Transverse colon (tissue), 4 donors: Measurements from ENCODE around the gene PAPPA. TPM values are rescaled to one million over a fixed set of nuclear protein-coding genes. Genes with fewer than 3 reads are reported as not detected.

Experiments
- DNase-seq: peaks from one replicate; pipeline ENCODE4 v3.0.0-alpha.2; 2019
- H3K27ac ChIP-seq, 4 donors: fragments of 200-600 bp; sonication (generic); 2 replicates each; pipeline ENCODE4 v1.5.1; 2016 to 2018; ENCODE audit warnings: inconsistent platforms in 4 of 4
- H3K27me3 ChIP-seq: fragments of 200-600 bp; sonication (generic); 2 replicates; pipeline ENCODE4 v1.5.1; 2017; ENCODE audit warnings: inconsistent platforms
- H3K36me3 ChIP-seq, 4 donors: fragments of 200-600 bp; sonication (generic); 2 replicates each; pipeline ENCODE4 v1.5.1; 2017 to 2019; ENCODE audit warnings: inconsistent platforms in 4 of 4
- H3K4me1 ChIP-seq, 4 donors: fragments of 200-600 bp; sonication (generic); 2 replicates each; pipeline ENCODE4 v1.5.1; 2017 to 2020; ENCODE audit warnings: inconsistent platforms in 4 of 4
- H3K4me3 ChIP-seq, 4 donors: fragments of 200-600 bp; sonication (generic); 1 replicate in 1 of 4; 2 replicates in 3 of 4; pipeline versions ENCODE4 v1.5.1 to v1.6.1; 2017 to 2019; ENCODE audit warnings: inconsistent platforms in 4 of 4
- H3K9me3 ChIP-seq, 2 donors: fragments of 200-600 bp; sonication (generic); 2 replicates each; pipeline ENCODE4 v1.5.1; 2017 to 2019; ENCODE audit warnings: inconsistent platforms in 2 of 2
- CTCF ChIP-seq, 5 experiments: fragments of 200-600 bp in 3 of 5; fragments of 450-650 bp in 2 of 5; sonication (generic) in 3 of 5; IDR thresholded peaks; 1 replicate in 2 of 5; 2 replicates in 3 of 5; pipeline ENCODE4 v1.5.1; 2016 to 2017; ENCODE audit warnings: antibody characterized with exemption in 5 of 5, inconsistent platforms in 3 of 5, mild to moderate bottlenecking in 2 of 5, moderate library complexity in 1 of 5
- EP300 ChIP-seq: sonication (generic); formaldehyde crosslinking; IDR thresholded peaks from one replicate; pipeline ENCODE4 v1.6.1; 2017; ENCODE audit warnings: antibody characterized with exemption, low read depth
- POLR2A ChIP-seq: fragments of 450-650 bp; IDR thresholded peaks from one replicate; pipeline ENCODE4 v1.6.1; 2016; ENCODE audit warnings: antibody characterized with exemption, mild to moderate bottlenecking, moderate library complexity
- POLR2AphosphoS5 ChIP-seq, 3 donors: sonication (generic); formaldehyde crosslinking; IDR thresholded peaks; one replicate each; pipeline ENCODE4 v1.6.1; 2016; ENCODE audit warnings: antibody characterized with exemption in 3 of 3
- WGBS, 2 donors: methylation state at CpG; one replicate each; pipeline ENCODE4 v1.1.5; 2018; ENCODE audit warnings: low coverage in 1 of 2; 5-methylcytosine and 5-hydroxymethylcytosine counted together
- in situ Hi-C, 4 donors: fragments of 200-750 bp; cut with MboI; loops; one replicate each; pipeline versions ENCODE4 v1.15.0 to v1.15.1; 2017; ENCODE audit warnings: low sequenced_read_pairs in 3 of 4, low pct_ligation_motif_present in 1 of 4, low pct_unique_long_range_greater_than_20kb in 1 of 4
- intact Hi-C: fragments of 100-400 bp; cut with DNase I; formaldehyde crosslinking; loops from one replicate; pipeline ENCODE4 v1.15.1; 2023; ENCODE audit warnings: low total_unique reads
- total RNA-seq, 4 donors: library from RNA; depleted of rRNA; stranded (reverse); fragments of >200 nt; gene quantifications; one replicate each; pipeline ENCODE4 v1.1.0, GENCODE V29; 2016

PAPPA gene
- total RNA-seq, 4 donors from 2014 or later, result 0.37 to 4.4 (median 1.4) TPM

GRCh38 chr9:116358251-116358650 lies 204.7 kb downstream of the PAPPA start:
- Histone ChIP-seq H3K27me3 (no peaks in the 10 kb centered on the region), H3K4me3 (no peak overlapping the region), H3K36me3 (no peaks in the 10 kb centered on the region), H3K9me3 (no peaks in the 10 kb centered on the region), H3K4me1 (peaks cover 0 to 7% (median 0%) of the 10 kb centered on the region in 4 donors), H3K27ac (no peak overlapping the region)
- WGBS, 2 donors, result 92% methylated on average over 3 of the region's 3 CpGs; no CpG with 5 or more reads in 1 of the 2 donors
- in situ Hi-C loops, result no loop called here
- TF ChIP-seq CTCF (IDR thresholded peaks at IDR 0.05) (no peak), EP300 (no peak)
- DNase-seq, result no peak
- intact Hi-C loops, result no loop called here

- no peak for DNase-seq
- H3K27me3 ChIP-seq, result no peaks in the 10 kb centered on the region
- intact Hi-C loops (no loop called here), in situ Hi-C loops (no loop called here)
- H3K4me3 ChIP-seq, result no peak overlapping the region
- H3K36me3 ChIP-seq, result no peaks in the 10 kb centered on the region
- no peak for TF ChIP-seq POLR2AphosphoS5 (IDR thresholded peaks at IDR 0.05)
- no peak for TF ChIP-seq POLR2A
- no peak for TF ChIP-seq EP300
- no peak for TF ChIP-seq CTCF (IDR thresholded peaks at IDR 0.05)
- H3K4me1 ChIP-seq, result peaks cover 0 to 6% (median 0%) of the 10 kb centered on the region in 4 donors
- 76% methylated on average over 4 of the region's 4 CpGs; no CpG with 5 or more reads in 1 of the 2 donors for WGBS, 2 donors
- no peak overlapping the region for H3K27ac ChIP-seq
- H3K9me3 ChIP-seq, result no peaks in the 10 kb centered on the region
Observed at GRCh38 chr9:116360016-116360415, 206.4 kb downstream of the PAPPA start.

- no peaks in the 10 kb centered on the region for H3K27me3 ChIP-seq
- TF ChIP-seq CTCF (IDR thresholded peaks at IDR 0.05) (no peak), EP300 (no peak), POLR2AphosphoS5 (IDR thresholded peaks at IDR 0.05) (no peak), POLR2A (no peak)
- peaks cover 0 to 1% (median 0%) of the 10 kb centered on the region in 4 donors for H3K4me1 ChIP-seq
- in situ Hi-C loops, result no loop called here
- H3K36me3 ChIP-seq, result no peaks in the 10 kb centered on the region
- H3K4me3 ChIP-seq, result no peak overlapping the region
- H3K27ac ChIP-seq, result no peak overlapping the region
- H3K9me3 ChIP-seq, result no peaks in the 10 kb centered on the region
- intact Hi-C loops, result no loop called here
- no peak for DNase-seq
- WGBS, 2 donors, result 84 to 86% methylated on average over 1 to 2 of the region's 2 CpGs
Observed at GRCh38 chr9:116360989-116361388, 207.4 kb downstream of the PAPPA start.

GRCh38 chr9:116361547-116361946 lies 208.0 kb downstream of the PAPPA start:
- no peak overlapping the region for H3K4me3 ChIP-seq
- intact Hi-C loops, result no loop called here
- no peaks in the 10 kb centered on the region for H3K4me1 ChIP-seq
- no peaks in the 10 kb centered on the region for H3K27me3 ChIP-seq
- 92% methylated on average over 4 of the region's 4 CpGs; no CpG with 5 or more reads in 1 of the 2 donors for WGBS, 2 donors
- H3K27ac ChIP-seq, result no peak overlapping the region
- H3K36me3 ChIP-seq, result no peaks in the 10 kb centered on the region
- no peak for TF ChIP-seq EP300
- DNase-seq, result no peak
- in situ Hi-C loops, result no loop called here
- no peaks in the 10 kb centered on the region for H3K9me3 ChIP-seq

GRCh38 chr9:116362493-116362892 lies 208.9 kb downstream of the PAPPA start:
- no peak for TF ChIP-seq POLR2AphosphoS5 (IDR thresholded peaks at IDR 0.05)
- no peak for TF ChIP-seq EP300
- TF ChIP-seq POLR2A, result no peak
- TF ChIP-seq CTCF (IDR thresholded peaks at IDR 0.05), result no peak
- H3K9me3 ChIP-seq, result no peaks in the 10 kb centered on the region
- H3K27ac ChIP-seq, result no peak overlapping the region
- H3K4me1 ChIP-seq, result no peaks in the 10 kb centered on the region
- H3K27me3 ChIP-seq, result no peaks in the 10 kb centered on the region
- in situ Hi-C loops, result no loop called here
- DNase-seq, result no peak
- H3K36me3 ChIP-seq, result no peaks in the 10 kb centered on the region
- 90 to 94% methylated on average over 2 to 6 of the region's 6 CpGs for WGBS, 2 donors
- intact Hi-C loops, result no loop called here
- H3K4me3 ChIP-seq, result no peak overlapping the region
